ENCODE results near the gene PFN1. TPM values are rescaled to one million over a fixed set of nuclear protein-coding genes. Genes with fewer than 3 reads are reported as not detected.

PFN1 gene
- total RNA-seq, 1 donor from 2014 or later, result 1,423 TPM

Other genes with a start within 250 kb of the PFN1 start
- gene PELP1, start 244.4 kb downstream of the PFN1 start, total RNA-seq, result 130 and 145 TPM in 2 replicates
- 202 and 204 TPM in 2 replicates for gene ARRB2, start 237.9 kb downstream of the PFN1 start, total RNA-seq
- 21.9 and 23.7 TPM in 2 replicates for gene MED11, start 217.1 kb downstream of the PFN1 start, total RNA-seq
- gene ZMYND15, start 208.7 kb downstream of the PFN1 start, total RNA-seq, result 0.18 TPM in 1 of 2 replicates, not detected in the other
- gene CXCL16, start 208.6 kb downstream of the PFN1 start, total RNA-seq, result 3.7 and 7.0 TPM in 2 replicates
- not detected in 2 replicates for gene TM4SF5, start 176.6 kb downstream of the PFN1 start, total RNA-seq
- gene VMO1, start 162.2 kb downstream of the PFN1 start, total RNA-seq, result not detected in 2 replicates
- not detected in 2 replicates for gene GLTPD2, start 159.6 kb downstream of the PFN1 start, total RNA-seq
- 205 and 208 TPM in 2 replicates for gene PSMB6, start 152.4 kb downstream of the PFN1 start, total RNA-seq
- 16.7 and 22.2 TPM in 2 replicates for gene PLD2, start 141.4 kb downstream of the PFN1 start, total RNA-seq
- gene MINK1, start 115.2 kb downstream of the PFN1 start, total RNA-seq, result 66.5 and 67.5 TPM in 2 replicates
- 1.3 and 1.8 TPM in 2 replicates for gene C17orf107, start 49.0 kb downstream of the PFN1 start, total RNA-seq
- 0.52 and 0.61 TPM in 2 replicates for gene CHRNE, start 45.4 kb downstream of the PFN1 start, total RNA-seq
- gene GP1BA, start 16.3 kb downstream of the PFN1 start, total RNA-seq, result not detected in 2 replicates
- 111 and 116 TPM in 2 replicates for gene SLC25A11, start 8.5 kb downstream of the PFN1 start, total RNA-seq
- 138 and 140 TPM in 2 replicates for gene RNF167, start 8.3 kb downstream of the PFN1 start, total RNA-seq
- 42.5 and 44.5 TPM in 2 replicates for gene ENO3, start 2.6 kb upstream of the PFN1 start, total RNA-seq
- 66.5 and 69.5 TPM in 2 replicates for gene SPAG7, start 19.3 kb upstream of the PFN1 start, total RNA-seq
- gene CAMTA2, start 39.1 kb upstream of the PFN1 start, total RNA-seq, result 98.5 and 103 TPM in 2 replicates
- 0.34 and 0.37 TPM in 2 replicates for gene INCA1, start 49.0 kb upstream of the PFN1 start, total RNA-seq
- 68.4 and 71.3 TPM in 2 replicates for gene KIF1C, start 49.4 kb upstream of the PFN1 start, total RNA-seq
- 0.20 and 0.23 TPM in 2 replicates for gene SLC52A1, start 86.9 kb upstream of the PFN1 start, total RNA-seq
- gene ZFP3, start 129.9 kb upstream of the PFN1 start, total RNA-seq, result 1.9 and 2.0 TPM in 2 replicates
- gene ZNF232, start 163.3 kb upstream of the PFN1 start, total RNA-seq, result 17.3 and 19.3 TPM in 2 replicates
- gene USP6, start 167.5 kb upstream of the PFN1 start, total RNA-seq, result 0.03 and 0.05 TPM in 2 replicates
- 8.5 and 8.8 TPM in 2 replicates for gene ZNF594, start 243.3 kb upstream of the PFN1 start, total RNA-seq